ENCODE data around the gene ANGPTL2.
A peak's percentile ranks its signal among the peaks of the same experiment; 100 is the strongest.

The ANGPTL2 gene

DNA sequence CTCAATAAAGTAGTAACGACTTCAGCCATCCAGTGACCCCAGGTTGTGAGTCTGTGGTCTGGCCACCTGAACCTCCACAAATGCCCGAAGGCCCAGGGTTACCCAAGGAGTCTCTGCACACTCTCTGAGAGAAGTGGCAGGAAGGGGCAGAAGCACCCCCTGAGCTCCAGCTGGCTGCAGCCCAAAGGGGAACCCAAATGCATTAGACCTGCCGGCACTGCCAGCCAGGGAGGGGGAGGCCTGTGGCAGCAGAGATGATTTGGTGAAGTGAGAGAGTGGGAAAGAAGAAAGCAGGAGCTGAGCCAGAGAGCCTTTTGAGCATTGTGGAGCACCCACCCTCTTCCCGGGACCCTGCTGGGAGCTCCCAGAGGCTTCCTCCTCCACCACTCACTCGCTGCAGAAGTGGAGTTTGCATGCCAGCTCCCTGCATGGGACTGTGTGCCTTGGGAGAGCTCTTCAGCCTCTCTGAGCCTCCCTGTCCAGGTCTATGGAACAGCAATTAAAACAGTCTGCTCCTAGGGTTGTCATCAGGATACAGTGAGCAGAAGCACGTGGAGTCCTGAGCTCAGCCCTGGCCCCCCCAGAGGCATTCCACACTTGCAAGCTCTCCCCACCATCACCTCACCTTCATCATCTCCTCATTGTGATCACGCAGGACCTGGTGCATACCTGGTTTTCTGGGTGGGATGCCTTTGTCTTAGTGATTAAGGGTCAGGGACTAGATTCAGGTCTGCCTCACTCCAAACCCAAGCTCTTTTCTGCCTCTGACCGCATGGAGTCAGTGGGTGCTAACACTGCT lies 13.8 kb upstream of the ANGPTL2 start:
- no peak for DNase-seq

DNA sequence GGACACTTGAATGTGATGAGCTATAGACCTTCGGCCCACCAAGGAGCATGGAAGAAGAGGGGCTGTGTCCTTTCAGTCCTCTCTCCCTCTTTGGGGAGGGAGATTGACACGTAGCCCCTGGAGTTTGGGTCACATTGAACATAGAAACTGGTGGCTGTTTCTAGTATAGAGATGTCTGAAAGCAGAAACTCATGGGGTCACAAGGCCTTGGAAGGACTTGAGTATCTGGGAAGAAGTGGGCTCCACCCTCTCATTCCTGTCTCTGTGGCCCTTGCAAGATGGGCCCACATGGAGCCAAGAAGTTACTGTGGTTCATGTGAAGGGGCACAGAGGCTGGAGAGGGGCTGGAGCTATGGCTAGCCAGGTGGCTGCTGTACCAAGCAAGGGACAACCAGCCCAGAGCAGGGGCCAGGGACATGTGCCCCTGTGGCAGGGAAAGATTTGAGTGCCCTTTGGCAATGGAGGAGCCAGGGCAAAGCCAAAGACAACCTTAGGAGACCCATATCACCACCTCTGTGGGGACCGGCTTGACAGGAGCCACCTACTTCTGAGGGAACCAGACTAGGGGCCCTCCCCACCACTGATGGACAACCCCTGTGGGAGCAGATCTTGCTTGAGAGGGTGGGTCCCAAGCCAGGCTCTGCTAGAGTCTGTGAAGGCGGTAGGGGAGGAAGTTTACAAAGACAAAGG lies 12.8 kb upstream of the ANGPTL2 start:
- no peak for DNase-seq

DNA sequence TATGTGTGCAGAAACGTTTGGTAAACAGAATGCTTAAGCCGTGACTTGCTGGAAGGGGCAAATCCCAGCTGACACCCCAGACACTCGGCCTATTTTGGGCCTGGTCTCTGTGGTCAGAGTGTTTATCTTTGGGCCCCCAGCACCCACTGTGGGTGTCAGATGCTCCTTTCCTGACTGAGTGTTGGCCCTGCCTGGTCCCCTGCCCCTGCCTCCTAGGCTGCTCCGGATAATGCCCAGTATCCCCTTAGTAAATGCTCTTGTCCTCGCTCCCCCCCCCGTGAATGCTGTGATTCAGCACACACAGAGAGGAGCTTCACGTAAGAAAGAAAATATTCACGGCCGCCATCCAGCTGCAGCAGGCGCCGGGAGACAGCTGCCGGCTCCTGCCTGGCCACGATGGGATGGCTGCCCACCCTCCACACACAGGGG lies 11.3 kb upstream of the ANGPTL2 start:
- DNase-seq: no peak

DNA sequence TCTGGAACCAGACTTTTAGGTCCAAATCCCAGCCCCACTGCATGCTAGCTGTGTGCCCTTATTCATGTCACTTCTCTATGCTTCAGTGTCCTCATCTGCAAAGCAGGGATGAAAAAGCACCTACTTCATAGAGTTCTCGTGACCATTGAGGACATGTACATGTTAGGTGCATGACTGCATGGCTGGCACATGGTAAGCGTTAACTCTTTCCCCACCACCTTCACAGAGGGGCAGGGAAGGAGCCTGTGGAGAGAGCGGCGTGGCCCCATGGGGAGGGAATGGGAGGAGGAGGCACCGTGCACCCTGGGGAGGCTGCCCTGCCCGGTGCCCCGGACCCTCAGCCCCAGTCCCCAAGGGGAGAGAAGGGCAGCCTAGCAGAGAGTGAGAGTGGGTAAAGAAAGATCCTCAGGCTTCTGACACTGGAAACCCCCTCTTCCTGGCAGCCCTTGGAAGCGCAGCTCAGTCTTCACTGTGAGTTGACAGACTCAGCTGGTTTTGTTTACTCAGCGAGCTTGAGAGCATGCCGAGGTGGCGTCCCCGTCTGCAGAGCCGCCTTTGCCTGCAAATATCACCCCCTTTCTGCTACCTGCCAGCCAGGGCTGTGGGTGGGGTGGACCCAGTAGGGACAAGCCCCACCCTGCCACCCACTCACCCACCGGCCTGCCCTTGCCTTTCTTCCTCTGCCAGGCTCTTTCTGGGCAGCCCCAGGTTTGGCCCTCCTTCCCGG lies 10.6 kb upstream of the ANGPTL2 start:
- peak; percentile 6 to 46 for DNase-seq

DNA sequence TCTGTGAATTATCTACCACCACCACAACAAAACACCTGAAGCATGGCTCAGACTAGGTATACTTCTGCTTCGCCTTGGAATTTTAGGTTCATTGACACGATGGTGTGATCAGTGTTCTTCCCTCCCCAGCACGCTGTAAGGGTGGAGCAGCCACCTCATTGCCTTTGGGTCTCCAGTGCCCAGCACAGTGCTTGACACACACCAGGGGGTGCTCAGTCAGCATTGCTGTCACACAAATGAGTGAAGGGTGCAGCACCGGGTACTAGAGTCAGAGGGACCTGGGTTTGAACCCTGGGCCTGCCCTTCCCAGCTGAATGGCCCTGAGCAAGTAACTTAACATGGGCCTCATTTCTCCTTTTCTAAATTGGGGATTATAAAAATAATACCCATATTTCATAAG lies 9.9 kb upstream of the ANGPTL2 start:
- no peak for DNase-seq

DNA sequence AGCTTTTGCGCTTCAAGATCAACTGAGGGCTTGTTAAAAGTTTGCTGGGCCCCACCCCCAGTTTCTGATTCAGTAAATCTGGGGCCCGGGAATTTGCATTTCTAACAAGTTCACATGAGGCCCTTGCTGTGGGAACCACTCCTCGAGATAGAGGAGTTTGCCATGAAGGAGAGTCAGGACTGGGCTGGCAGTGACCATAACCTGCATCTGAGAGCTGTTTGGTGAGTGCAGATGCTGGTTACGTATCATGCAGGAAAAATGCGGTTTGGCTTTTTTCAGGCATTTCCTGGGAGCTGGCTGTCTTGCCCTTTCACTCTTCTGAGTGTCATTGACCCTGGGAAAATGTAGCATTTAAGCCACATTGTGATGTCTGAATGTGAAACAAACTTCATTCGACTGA lies 9.4 kb upstream of the ANGPTL2 start:
- no peak for DNase-seq

DNA sequence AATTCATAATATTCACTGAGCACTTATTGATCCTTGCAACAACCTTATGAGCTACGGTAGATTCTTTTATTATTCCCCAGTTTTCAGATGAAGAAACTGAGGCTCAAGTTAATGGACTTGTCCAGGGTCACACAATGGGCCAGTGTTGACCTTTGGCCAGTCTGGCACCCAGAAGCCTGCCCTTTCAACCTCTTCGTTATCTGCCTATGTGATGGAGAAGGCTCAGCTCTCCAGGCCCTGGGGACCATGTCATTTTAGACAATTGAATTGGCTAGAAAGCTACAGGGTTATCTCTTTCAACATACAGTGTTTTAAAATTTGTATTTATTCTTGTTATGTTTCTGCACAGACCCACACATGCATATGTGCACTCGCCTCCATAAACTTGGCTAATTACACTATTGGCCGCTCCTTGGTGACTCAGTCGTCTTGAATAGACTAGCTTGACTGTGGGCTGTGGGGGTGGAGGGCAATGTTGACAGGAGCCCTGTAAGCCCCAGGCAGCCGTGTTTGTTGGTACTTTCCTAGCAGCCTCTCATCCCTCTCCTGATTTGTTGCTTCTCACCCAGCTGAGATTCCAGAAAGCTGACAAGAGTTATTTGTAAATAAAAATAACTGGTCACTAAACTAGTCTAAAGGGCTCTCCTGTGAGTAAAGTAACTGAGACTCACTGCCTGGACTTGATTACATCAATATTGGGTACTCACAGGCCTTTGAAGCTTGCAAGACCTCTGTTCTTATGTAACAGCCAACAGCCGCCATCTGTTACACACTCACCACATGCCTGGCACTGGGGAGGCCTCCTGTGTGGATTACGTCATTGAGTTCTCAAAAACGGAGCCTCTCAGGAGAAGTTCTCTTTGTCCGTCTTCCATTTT lies 8.5 kb upstream of the ANGPTL2 start:
- DNase-seq: no peak

DNA sequence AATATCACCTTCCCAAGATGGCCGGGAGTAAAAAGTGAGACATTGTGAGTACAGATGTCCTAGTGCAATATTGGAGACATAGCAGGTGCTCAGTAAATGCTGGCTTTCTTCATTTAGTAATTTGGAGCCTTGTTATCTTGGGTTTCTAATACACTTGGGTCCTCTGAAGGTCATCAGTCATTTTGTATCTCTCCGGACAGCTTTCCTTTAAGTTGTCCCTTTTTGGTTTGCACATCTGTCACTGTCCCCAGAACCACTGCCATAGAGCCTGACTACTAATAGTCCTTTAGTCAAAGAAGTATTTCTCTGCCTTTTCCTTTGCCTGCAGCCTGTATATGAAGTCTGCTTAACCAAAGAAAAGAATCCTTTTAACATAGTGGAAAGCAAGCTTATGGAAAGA lies 7.8 kb upstream of the ANGPTL2 start:
- no peak for DNase-seq

DNA sequence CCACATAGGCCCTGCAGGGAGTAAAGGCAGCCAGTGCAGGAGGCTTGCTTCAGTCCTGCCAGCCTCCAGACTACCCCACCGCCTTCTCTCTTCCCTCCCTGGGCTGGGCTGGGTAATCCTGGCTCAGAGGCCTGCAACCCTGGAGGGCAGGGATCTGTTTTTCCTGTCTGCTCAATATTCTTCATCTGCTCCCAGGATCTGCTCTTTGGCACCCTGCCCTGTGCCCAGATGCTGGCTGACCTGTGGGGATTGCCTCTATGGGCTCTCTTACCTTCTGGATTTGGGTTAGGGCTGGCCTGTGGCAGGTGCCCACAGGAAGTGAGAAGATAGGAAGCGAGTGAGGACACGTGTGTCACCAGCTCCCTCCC lies 7.3 kb upstream of the ANGPTL2 start:
- no peak for DNase-seq

DNA sequence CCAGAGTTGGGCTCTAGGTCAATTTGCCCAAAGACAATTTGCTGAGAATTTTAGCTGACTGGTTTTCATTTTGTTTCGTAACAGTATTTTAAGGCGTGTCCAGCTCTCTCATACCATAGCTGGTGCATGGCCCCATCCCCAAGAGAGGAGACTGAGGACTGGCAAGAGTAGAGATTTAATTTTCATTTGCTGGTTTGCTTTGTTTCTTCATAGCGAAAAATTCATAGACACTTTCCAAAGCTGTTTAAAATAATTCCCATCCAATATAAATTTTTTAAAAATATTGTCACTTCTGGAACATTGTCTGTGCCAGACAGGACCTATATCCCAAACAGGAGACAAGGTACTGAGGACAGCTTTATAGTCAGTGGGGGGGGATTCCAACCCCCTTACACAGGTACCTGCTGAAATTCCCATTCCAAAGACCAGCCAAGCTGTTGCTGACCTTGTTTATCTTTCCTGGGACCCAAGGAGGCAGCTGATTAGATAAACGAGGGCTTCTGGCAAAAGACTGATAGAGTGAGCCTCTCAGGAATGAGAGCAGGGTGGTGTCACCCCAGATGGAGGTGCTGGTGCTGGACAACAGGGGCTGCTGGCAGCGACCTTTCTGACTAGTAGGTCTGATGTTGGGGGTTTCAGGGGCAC lies 6.8 kb upstream of the ANGPTL2 start:
- DNase-seq: no peak

DNA sequence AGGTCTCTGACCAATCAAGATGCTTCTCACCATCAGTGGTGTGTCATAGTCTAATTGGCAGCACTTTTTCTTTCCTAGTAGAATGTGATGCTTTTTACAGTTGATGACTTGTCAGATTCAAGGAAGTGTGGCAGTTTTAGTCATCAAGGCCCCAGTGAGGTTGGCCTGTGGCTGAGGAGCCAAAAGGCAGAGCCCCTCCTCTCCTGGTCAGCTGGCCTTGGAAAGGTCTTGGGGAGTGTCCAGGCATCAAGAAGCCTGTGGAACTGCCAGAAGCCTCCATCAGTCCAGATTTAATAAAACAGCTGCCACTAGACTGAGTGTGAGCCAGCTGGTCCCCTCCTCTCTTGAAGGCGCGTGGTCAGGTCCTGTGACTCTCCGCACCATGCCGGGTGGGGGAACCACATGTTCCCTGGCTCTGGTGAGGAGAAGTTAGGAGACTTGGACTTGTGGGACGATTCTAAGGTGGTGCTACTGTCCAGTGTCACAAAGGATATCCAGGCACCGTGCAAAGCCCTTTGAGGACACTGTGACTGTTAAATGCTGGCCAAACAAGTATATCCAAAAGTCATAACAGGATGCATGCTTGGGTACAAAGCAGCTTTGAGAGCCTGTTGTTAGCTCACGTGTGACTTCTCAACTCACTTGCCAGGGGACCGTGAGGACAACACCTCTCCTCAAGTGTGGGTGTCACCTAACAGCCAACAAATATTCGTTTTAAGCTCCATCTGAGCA lies 6.1 kb upstream of the ANGPTL2 start:
- no peak for DNase-seq

DNA sequence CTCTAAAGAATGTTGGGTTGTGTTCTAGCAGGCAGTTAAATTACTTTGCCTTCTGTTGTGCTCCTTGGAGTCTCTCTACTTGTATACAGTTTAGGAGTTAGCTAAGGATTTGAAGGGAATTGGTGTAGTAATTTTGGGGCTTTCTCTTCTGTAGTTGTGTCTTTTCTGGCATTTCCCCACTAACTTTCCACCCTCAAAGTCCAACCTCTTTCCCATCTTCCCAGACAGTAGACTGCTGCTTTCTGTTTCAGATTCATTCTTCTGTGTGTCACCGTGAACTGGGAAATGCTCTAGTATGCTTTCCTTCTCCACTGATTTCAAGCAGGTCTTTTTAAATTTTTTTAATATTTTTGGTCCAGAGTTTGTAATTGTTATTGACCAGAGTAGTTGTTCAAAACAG lies 4.5 kb upstream of the ANGPTL2 start:
- DNase-seq: no peak

DNA sequence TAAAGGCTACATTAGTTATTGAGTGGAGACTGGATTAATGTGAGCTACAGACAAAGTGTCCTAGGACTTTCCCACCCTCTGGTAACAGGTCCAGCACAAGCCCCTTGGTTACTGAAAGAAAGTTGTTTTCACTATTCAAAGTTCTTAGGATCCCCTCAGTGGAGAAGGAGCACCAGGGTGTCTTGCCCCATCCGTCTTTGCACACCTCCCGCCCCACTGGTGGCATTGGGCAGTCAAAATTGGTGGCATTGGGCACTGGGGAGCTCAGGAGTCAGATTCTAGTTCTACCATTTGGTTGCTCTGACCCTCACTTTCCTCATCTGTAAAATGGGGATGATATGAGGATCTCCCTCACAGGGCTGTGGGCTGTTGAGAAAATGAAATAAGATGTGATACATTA lies 2.4 kb upstream of the ANGPTL2 start:
- no peak for DNase-seq

DNA sequence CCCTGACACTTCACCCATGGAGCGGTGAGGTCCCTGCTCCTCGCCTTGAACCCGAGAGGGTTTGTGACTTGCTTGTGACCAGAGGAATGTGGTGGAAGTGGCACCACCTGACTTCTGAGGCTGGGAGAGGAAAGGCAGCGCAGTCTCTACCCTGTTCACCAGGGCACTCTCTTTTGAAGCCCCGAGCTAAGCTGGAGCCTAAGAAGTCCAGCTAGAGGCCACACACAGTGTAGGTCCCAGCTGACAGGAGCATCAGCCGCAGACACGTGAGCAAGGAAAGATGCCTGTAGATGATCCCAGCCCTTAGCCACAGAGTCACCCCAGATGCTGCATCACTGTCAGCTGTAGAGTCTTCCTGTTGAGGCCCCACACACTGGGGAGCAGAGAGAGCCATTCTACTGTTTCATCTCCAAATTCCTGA lies 1.7 kb upstream of the ANGPTL2 start:
- DNase-seq: no peak

DNA sequence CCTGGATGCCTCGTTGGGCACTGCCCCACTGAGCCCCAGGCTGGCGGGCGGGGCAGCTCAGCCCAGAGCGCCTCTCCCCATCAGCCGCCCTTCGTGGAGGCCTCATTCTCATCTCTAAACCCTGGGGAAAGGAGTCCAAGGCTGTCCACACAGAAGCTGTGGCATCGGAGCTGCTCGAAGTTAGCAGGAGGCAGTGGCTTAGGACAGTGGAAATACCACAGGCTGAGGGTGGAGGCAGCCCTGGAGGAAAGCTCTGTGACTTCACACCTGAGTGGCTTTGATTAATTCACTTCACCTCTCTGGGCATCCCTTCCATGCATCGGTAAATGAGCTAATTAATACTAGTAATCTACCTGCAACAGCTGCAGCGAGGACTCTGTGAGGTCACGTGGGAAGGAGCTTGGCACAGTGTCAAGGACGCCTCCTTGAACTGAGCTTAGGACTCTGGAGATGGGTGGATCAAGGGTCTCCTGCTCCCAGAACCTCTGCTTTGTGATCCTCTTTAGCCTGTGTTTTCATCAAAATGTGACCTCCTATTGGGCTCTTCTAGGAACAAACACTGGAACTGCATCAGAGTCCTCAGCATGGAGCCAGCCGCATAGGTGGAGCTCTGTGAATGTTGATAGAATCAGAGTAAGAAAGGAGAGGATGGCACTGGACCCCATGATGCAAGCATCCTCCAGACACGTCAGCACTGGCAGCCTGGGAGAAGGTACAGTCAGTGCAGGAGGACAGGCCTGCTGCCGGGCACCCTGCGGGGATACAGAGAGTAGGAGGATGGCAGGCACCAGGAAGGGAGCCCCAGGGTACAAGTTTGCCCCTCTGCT lies 842 bp upstream of the ANGPTL2 start:
- peak in 1 of 2 experiments; percentile 41 for DNase-seq

DNA sequence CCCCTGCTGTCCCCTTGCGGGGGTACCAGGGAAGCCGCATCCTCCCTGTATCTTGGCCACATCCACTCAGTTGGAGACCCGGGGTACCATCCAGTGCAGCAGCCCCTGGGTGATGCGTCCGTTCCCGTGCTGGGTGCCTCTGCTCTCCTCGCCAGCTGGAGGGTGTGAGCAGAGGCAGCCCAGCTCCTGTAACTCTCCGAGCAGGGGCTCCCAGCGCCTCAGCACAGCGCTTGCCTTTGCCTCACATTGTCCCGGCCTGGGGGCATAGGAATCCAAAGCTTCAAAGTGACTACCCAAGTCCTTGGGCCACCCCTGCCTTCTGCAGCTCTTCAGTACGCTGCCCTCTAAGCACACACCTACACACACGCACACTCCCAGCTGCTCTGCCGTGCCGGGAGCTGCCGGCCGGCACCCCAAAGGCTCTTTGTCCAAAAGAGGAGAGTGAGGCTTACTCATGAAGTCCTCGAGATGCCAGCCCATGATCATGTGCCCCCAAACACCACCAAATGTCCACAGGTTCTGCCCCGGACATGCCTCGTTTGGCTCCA lies 733 bp downstream of the ANGPTL2 start:
- DNase-seq: no peak

DNA sequence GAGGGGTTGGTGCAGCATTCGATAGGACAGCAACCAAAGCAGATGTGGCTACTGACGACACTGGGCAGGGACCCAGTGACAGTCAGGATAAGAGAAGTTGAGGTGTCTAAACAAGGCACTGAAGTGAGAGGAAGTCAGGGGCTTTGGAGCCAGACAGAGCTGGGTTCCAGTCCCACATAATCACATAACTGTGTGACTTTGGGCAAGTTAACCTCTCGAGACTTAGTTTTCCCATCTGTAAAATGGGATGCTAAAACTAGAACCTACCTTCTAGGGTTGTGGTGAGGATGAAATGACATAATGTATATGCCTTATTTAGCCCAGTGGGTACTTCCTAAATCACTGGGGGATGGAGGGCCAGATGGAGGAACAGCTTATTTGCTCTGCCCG lies 3.1 kb downstream of the ANGPTL2 start:
- no peak for DNase-seq

DNA sequence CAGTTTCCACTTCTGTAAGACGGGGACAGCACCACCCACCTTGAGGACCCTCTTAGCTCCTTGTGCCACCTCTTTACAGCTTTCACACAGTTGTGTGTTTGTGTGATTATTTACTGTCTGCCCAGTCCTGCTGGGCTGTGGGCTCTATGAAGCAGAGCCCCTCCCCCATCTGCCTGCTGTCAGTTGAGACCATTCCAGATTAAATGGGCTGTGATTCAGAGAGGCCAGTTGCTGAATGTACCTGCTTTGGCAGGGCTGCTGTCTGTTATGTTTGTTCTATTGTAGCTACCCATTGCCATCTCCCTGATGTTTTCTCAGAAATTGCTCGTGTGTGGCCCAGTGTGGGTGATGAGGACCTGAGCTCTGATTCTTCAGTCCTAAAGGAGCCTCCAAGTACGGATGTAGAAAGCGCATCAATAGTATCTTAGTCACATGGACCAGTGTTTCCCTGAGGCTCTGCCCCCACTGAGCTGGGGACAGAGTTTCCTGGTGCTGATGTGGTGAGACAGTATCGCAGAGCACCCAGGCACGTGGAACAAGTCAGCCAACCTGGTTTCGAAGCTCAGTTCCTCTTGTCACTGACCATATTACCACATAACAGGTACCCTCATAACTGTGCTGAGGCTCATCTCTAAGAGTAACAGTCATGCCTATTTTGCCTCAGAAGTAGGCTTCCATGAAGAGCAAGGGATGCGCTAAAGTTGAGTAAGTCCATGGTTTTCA lies 3.7 kb downstream of the ANGPTL2 start:
- no peak for DNase-seq

DNA sequence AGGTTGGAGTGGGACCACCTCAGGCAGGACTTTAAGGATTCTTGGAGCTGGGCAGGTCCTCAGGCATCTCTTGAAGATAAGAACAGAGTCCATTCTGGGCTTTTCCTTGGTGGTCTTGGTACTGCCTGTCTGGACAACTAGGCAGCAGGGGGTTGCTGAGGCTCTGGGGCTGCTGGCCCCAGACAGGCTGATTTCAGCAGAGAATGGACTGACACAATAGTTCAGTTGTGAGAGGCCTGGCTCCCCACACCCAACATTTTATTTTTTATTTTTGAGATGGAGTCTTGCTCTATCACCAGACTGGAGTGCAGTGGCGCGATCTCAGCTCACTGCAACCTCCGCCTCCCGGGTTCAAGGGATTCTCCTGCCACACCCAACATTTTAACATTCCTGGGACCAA lies 4.6 kb downstream of the ANGPTL2 start:
- no peak for DNase-seq

DNA sequence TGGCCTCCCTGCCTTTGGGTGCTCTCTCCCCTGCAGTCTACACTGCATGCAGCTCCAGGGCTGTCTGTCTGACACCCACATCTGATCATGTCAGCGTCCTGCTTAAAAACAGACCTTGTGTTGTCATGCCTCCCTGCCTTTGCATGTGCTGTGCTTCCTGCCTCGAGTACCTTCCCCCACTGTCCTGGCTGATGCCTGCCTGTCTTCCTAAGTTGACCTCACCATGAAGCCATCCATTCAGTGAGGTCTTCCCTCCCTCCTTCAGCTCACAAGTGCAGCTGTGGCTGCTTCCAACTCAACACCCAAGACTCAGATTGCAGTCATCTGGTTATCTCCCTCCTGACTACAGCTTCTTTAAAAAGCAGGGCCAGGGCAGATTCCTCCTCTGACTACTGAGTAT lies 5.5 kb downstream of the ANGPTL2 start:
- no peak for DNase-seq
